Measurements from ENCODE around the gene CWC25.

The CWC25 gene

GRCh38 chr17:38848557-38848891 lies 23.4 kb upstream of the CWC25 start:
- Histone ChIP-seq H3K4me3 (ENCODE audit: low read depth, low read length) (no peak overlapping the region), H3K36me3 (ENCODE audit: control insufficient read depth, insufficient read depth, low read length) (peaks cover 55% of the 10 kb centered on the region), H3K9me3 (ENCODE audit: control insufficient read depth, insufficient read depth, low read length) (no peaks in the 10 kb centered on the region), H3K27me3 (ENCODE audit: control insufficient read depth, insufficient read depth, low read length) (no peaks in the 10 kb centered on the region), H3K9ac (ENCODE audit: low read depth, low read length) (no peak overlapping the region), H3K4me1 (ENCODE audit: control insufficient read depth, insufficient read depth, low read length) (no peaks in the 10 kb centered on the region)

GRCh38 chr17:38844261-38844757 lies 19.2 kb upstream of the CWC25 start:
- H3K36me3 ChIP-seq (ENCODE audit: control insufficient read depth, insufficient read depth, low read length), result peaks cover 17% of the 10 kb centered on the region
- no peaks in the 10 kb centered on the region for H3K9me3 ChIP-seq (ENCODE audit: control insufficient read depth, insufficient read depth, low read length)
- no peak overlapping the region for H3K9ac ChIP-seq (ENCODE audit: low read depth, low read length)
- peaks cover 3% of the 10 kb centered on the region for H3K4me1 ChIP-seq (ENCODE audit: control insufficient read depth, insufficient read depth, low read length)
- H3K4me3 ChIP-seq (ENCODE audit: low read depth, low read length), result no peak overlapping the region
- H3K27me3 ChIP-seq (ENCODE audit: control insufficient read depth, insufficient read depth, low read length), result no peaks in the 10 kb centered on the region

GRCh38 chr17:38825762-38826247 lies 684 bp upstream of the CWC25 start:
- Histone ChIP-seq H3K9ac (ENCODE audit: low read depth, low read length) (peak overlapping the region; percentile 99), H3K9me3 (ENCODE audit: control insufficient read depth, insufficient read depth, low read length) (no peaks in the 10 kb centered on the region), H3K36me3 (ENCODE audit: control insufficient read depth, insufficient read depth, low read length) (peaks cover 3% of the 10 kb centered on the region), H3K4me3 (ENCODE audit: low read depth, low read length) (peak overlapping the region; percentile 88), H3K27me3 (ENCODE audit: control insufficient read depth, insufficient read depth, low read length) (no peaks in the 10 kb centered on the region), H3K4me1 (ENCODE audit: control insufficient read depth, insufficient read depth, low read length) (no peaks in the 10 kb centered on the region)

GRCh38 chr17:38815576-38816193 lies 9.4 kb downstream of the CWC25 start:
- Histone ChIP-seq H3K36me3 (ENCODE audit: control insufficient read depth, insufficient read depth, low read length) (peaks cover 16% of the 10 kb centered on the region), H3K27me3 (ENCODE audit: control insufficient read depth, insufficient read depth, low read length) (no peaks in the 10 kb centered on the region), H3K9me3 (ENCODE audit: control insufficient read depth, insufficient read depth, low read length) (no peaks in the 10 kb centered on the region)

GRCh38 chr17:38809828-38810227 lies 15.3 kb downstream of the CWC25 start:
- Histone ChIP-seq H3K9me3 (ENCODE audit: control insufficient read depth, insufficient read depth, low read length) (no peaks in the 10 kb centered on the region), H3K4me1 (ENCODE audit: control insufficient read depth, insufficient read depth, low read length) (no peaks in the 10 kb centered on the region), H3K36me3 (ENCODE audit: control insufficient read depth, insufficient read depth, low read length) (peaks cover 37% of the 10 kb centered on the region), H3K9ac (ENCODE audit: low read depth, low read length) (no peak overlapping the region), H3K4me3 (ENCODE audit: low read depth, low read length) (no peak overlapping the region), H3K27me3 (ENCODE audit: control insufficient read depth, insufficient read depth, low read length) (no peaks in the 10 kb centered on the region)

More at GRCh38 chr17:38815576-38816193, 9.4 kb downstream of the CWC25 start:
- Histone ChIP-seq H3K9ac (ENCODE audit: low read depth, low read length) (no peak overlapping the region), H3K4me3 (ENCODE audit: low read depth, low read length) (no peak overlapping the region), H3K4me1 (ENCODE audit: control insufficient read depth, insufficient read depth, low read length) (no peaks in the 10 kb centered on the region)

GRCh38 chr17:38800237-38800760 lies 24.8 kb downstream of the CWC25 start:
- H3K27me3 ChIP-seq (ENCODE audit: control insufficient read depth, insufficient read depth, low read length), result no peaks in the 10 kb centered on the region
- peaks cover 6% of the 10 kb centered on the region for H3K36me3 ChIP-seq (ENCODE audit: control insufficient read depth, insufficient read depth, low read length)
- peaks cover 12% of the 10 kb centered on the region for H3K4me1 ChIP-seq (ENCODE audit: control insufficient read depth, insufficient read depth, low read length)
- H3K9me3 ChIP-seq (ENCODE audit: control insufficient read depth, insufficient read depth, low read length), result no peaks in the 10 kb centered on the region
- H3K4me3 ChIP-seq (ENCODE audit: low read depth, low read length), result peak overlapping the region; percentile 73
- H3K9ac ChIP-seq (ENCODE audit: low read depth, low read length), result no peak overlapping the region

- peaks cover 12% of the 10 kb centered on the region for H3K4me1 ChIP-seq (ENCODE audit: control insufficient read depth, insufficient read depth, low read length)
- H3K27me3 ChIP-seq (ENCODE audit: control insufficient read depth, insufficient read depth, low read length), result no peaks in the 10 kb centered on the region
- H3K9ac ChIP-seq (ENCODE audit: low read depth, low read length), result peak within 1 kb of the TSS; percentile 87
- peak within 1 kb of the TSS; percentile 92 for H3K4me3 ChIP-seq (ENCODE audit: low read depth, low read length)
- no peaks in the 10 kb centered on the region for H3K9me3 ChIP-seq (ENCODE audit: control insufficient read depth, insufficient read depth, low read length)
- H3K36me3 ChIP-seq (ENCODE audit: control insufficient read depth, insufficient read depth, low read length), result peaks cover 2% of the 10 kb centered on the region
Measured at GRCh38 chr17:38799501-38800236, 25.5 kb downstream of the CWC25 start, which contains the start of gene PIP4K2B. TSS of gene PIP4K2B (minus strand) at chr17:38799556. CDS start at chr17:38799424, 132 bp downstream.

GRCh38 chr17:38798614-38799500 lies 26.3 kb downstream of the CWC25 start:
- Histone ChIP-seq H3K4me3 (ENCODE audit: low read depth, low read length) (peak overlapping the region; percentile 92), H3K36me3 (ENCODE audit: control insufficient read depth, insufficient read depth, low read length) (peaks cover 1% of the 10 kb centered on the region), H3K4me1 (ENCODE audit: control insufficient read depth, insufficient read depth, low read length) (peaks cover 12% of the 10 kb centered on the region), H3K9ac (ENCODE audit: low read depth, low read length) (peak overlapping the region; percentile 76), H3K27me3 (ENCODE audit: control insufficient read depth, insufficient read depth, low read length) (no peaks in the 10 kb centered on the region), H3K9me3 (ENCODE audit: control insufficient read depth, insufficient read depth, low read length) (no peaks in the 10 kb centered on the region)

- H3K36me3 ChIP-seq (ENCODE audit: control insufficient read depth, insufficient read depth, low read length), result no peaks in the 10 kb centered on the region
Measured at GRCh38 chr17:38797828-38798227, 27.3 kb downstream of the CWC25 start.

GRCh38 chr17:38797158-38797490 lies 28.0 kb downstream of the CWC25 start:
- Histone ChIP-seq H3K4me3 (ENCODE audit: low read depth, low read length) (no peak overlapping the region), H3K9ac (ENCODE audit: low read depth, low read length) (no peak overlapping the region), H3K9me3 (ENCODE audit: control insufficient read depth, insufficient read depth, low read length) (no peaks in the 10 kb centered on the region), H3K4me1 (ENCODE audit: control insufficient read depth, insufficient read depth, low read length) (peaks cover 12% of the 10 kb centered on the region), H3K27me3 (ENCODE audit: control insufficient read depth, insufficient read depth, low read length) (no peaks in the 10 kb centered on the region), H3K36me3 (ENCODE audit: control insufficient read depth, insufficient read depth, low read length) (no peaks in the 10 kb centered on the region)

More at GRCh38 chr17:38797828-38798227, 27.3 kb downstream of the CWC25 start:
- peaks cover 12% of the 10 kb centered on the region for H3K4me1 ChIP-seq (ENCODE audit: control insufficient read depth, insufficient read depth, low read length)
- peak overlapping the region; percentile 37 for H3K9ac ChIP-seq (ENCODE audit: low read depth, low read length)
- H3K27me3 ChIP-seq (ENCODE audit: control insufficient read depth, insufficient read depth, low read length), result no peaks in the 10 kb centered on the region
- H3K4me3 ChIP-seq (ENCODE audit: low read depth, low read length), result peak overlapping the region; percentile 92
- no peaks in the 10 kb centered on the region for H3K9me3 ChIP-seq (ENCODE audit: control insufficient read depth, insufficient read depth, low read length)

GRCh38 chr17:38796451-38797157 lies 28.5 kb downstream of the CWC25 start:
- H3K4me1 ChIP-seq (ENCODE audit: control insufficient read depth, insufficient read depth, low read length), result peaks cover 12% of the 10 kb centered on the region
- no peaks in the 10 kb centered on the region for H3K36me3 ChIP-seq (ENCODE audit: control insufficient read depth, insufficient read depth, low read length)
- H3K4me3 ChIP-seq (ENCODE audit: low read depth, low read length), result no peak overlapping the region
- no peaks in the 10 kb centered on the region for H3K9me3 ChIP-seq (ENCODE audit: control insufficient read depth, insufficient read depth, low read length)
- H3K9ac ChIP-seq (ENCODE audit: low read depth, low read length), result no peak overlapping the region
- H3K27me3 ChIP-seq (ENCODE audit: control insufficient read depth, insufficient read depth, low read length), result no peaks in the 10 kb centered on the region
